NCI-H2029 (cell line): ENCODE results near the gene LTBP2.

Experiments used
- DNase-seq: peaks from one replicate; lab custom pipeline; 2025; lab: John Stamatoyannopoulos, UW

LTBP2 gene

GRCh38 chr14:74526854-74527585 is 85.0 kb downstream of the LTBP2 start:
- no peak for DNase-seq

GRCh38 chr14:74525361-74525851 is 86.6 kb downstream of the LTBP2 start:
- DNase-seq: no peak

DNA sequence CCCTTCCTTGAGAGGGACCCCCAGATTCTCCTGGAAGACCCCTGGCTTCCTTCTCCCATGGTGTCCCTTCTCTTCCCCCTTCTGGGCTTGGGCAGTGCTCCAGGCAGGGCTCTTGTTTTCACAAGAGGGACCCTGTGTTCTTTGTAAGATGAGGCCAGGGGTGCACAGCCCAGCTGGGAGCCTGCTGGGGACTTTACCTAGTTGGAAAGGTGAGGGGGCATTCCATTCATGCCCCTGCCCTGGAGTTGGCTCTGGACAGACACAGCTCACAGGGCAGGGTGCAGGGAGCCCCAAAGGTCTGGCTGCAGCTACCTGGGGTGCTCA is 87.3 kb downstream of the LTBP2 start:
- no peak for DNase-seq

GRCh38 chr14:74524076-74524811 is 87.8 kb downstream of the LTBP2 start:
- no peak for DNase-seq

- no peak for DNase-seq
Observed at GRCh38 chr14:74522740-74523139, 89.3 kb downstream of the LTBP2 start.

DNA sequence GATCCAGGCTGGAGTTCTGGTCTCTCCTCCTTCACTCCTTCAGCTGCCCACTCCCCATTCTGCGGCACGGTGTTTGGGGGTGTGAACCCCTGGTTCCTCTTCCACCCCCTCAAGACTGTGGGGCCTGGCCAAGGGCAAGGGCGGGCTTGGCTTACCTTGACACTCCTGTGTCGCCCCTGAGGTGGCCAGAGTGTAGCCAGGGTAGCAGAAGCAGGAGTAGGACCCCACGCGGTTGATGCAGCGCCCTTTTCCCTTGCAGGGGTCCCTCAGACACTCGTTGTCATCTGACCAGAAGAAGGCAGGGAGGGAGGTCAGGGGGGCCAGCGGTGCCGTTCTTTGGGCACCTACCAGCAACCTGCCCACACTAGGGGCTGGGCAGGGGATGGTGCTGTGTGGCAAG is 90.3 kb downstream of the LTBP2 start:
- DNase-seq: no peak

GRCh38 chr14:74519316-74520074 is 92.5 kb downstream of the LTBP2 start:
- DNase-seq: no peak

- peak; percentile 26 for DNase-seq
Observed at GRCh38 chr14:74518221-74518620, 93.8 kb downstream of the LTBP2 start.

- no peak for DNase-seq
Observed at GRCh38 chr14:74517731-74518130, 94.3 kb downstream of the LTBP2 start.

DNA sequence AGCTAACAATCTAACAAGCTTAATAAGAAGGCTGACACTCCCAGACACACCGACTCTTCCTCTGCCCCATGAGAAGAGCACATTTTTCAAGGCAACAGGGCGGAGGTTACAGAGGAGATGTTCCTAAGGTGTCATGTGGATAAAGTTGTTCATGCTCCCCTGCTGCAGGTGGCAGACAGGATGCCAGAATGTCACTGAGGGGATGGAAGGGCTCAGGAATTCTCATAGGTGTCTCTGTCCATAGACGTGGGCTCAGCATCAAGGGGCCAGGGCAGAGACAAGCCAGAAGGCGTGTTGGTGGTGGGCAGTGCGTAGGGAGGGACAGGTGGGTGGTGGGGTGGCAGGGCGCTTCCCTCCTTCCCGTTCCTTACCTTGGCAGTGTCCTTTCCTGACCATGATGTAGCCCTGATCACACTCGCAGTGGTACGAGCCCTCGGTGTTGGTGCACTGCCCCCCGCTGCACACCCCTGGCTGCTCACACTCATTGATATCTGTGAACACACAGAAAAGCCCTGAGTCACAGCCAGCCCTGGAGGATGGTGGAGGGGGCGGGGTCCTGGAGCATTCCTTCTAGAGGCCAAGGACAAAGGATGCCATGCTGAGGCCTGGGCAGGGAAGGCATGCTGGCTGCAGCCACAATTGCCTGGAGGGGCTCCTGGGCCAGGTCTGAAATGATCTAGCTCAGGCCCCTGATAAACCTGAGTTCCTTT is 95.4 kb downstream of the LTBP2 start:
- no peak for DNase-seq

DNA sequence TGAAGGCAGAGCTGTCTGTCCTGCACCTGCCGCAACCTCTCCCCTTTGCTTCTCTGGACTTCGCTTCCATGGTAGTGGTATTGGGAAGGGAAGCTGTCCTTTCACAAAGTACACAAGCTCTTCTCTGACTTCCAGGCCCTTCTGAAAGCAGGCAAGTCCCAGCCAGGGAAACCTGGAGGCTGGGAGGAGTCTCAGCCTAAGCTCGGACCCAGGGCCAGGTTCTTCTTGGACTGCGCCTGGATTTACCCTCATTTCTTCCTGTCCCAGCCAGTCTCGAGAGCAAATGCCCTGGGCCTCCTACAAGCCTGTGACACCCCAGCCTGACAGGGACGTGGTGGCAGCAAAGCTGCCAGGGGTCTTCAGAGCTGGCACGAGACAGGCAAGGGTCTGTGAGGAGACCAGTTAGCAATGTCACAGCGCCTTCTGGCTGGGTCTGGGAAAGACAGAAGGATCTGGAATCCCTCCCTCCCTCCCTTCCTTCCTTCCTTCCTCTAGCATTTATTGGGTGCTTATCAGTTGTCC is 96.1 kb downstream of the LTBP2 start:
- DNase-seq: no peak

- no peak for DNase-seq
Observed at GRCh38 chr14:74514471-74514941, 97.5 kb downstream of the LTBP2 start.

DNA sequence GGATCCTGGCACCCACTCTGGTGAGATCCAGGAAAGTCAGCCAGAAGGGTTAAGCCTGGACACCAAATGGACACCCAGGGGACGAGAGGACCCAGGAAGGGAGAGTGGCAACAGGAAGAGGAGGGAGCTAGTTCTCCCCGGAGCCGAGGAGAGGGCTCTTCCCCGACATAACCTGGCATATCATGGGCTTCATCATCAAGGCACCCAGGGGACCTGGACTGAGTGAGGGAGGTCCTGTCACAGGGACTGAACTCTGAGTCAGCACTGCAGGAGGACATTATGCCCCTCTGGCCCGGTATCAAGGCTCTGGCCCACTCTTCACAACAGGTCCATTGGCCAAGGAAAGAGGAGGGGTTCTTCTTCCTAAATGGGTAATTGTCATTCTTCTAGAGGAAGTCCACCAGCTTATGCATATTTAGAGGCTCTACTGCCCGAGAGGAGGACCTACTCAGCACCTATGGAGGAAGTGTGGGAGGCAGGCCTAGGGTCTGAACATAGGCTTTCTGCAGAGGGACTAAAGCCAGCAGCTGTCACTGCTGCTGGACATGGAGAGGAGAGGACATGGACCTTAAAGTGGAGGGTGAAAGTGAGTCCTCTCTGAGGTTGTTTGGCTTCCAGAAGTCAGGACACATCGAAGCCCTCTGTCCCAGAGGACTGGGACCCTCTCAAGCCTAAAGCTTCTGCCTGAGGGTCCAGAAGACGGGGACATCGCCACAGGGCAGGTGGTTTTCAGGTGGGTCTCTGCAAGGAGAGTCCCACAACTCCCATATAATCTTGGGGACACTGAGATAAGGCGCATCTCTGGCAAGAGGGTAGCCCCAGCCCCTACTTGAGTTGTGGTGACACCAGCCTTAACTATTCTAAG is 99.8 kb downstream of the LTBP2 start:
- no peak for DNase-seq

- no peak for DNase-seq
Observed at GRCh38 chr14:74510959-74511409, 101.1 kb downstream of the LTBP2 start.

DNA sequence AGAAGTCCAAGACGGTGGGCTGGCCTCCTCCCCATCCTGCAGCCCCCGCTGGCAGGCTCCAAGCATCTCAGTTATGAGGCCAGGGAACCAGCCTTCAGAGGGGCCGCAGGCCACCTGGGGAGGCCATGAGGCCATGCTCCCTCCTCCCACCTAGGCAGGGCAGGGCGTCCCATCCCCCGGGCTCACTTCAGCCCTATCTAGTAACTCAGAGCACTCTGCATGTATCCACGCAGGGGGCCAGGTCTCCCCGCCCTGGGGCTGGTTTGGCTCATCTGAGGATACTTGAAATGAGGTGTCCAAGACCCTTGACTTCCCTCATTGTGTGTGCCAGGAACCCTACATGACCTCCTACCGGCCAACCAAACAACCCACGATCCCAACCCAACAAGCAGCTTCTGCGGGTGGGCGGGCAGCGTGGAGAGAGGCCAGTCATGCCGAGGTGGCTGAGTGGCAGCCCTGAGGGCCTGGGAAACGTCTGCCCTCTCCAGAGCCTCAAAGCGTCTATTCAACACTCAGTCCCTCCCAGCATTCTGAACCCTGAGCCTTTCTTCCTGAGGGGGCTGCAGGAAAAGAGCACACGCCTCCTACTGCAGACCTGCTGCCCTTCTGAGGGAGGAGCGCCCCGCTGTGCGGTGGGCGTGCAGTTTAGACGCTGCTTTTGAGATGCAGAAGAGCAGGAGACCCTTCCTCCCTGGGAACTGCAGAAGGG is 101.7 kb downstream of the LTBP2 start:
- no peak for DNase-seq

DNA sequence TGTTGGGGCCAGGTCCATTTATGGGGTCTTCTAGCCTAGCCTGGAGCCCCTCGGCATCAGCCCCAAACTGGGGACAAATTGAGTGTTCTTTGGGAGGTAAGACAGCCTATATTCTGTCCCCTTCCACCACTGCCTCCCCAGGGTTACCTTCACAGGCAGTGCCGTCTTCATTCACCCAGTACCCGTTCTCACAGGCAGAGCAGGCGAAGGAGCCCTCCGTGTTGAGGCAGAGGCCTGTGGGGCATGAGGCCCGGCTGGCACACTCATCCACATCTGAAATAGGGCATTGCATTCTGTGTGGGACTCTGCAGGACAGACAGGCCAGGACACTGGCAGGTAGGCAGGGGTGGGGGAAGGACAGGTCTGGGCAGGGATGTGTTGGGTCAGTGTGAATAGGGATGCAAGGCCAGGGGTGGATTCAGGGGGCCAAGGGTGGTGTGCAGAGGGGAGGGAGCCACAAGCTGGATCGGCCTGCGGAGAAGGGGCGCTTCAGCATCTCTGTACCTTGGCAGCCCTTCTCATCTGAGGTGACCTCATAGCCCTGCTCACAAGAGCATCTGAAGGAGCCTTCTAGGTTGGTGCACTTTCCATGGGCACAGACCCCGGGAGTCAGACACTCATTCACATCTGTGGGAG is 102.3 kb downstream of the LTBP2 start:
- DNase-seq: no peak

DNA sequence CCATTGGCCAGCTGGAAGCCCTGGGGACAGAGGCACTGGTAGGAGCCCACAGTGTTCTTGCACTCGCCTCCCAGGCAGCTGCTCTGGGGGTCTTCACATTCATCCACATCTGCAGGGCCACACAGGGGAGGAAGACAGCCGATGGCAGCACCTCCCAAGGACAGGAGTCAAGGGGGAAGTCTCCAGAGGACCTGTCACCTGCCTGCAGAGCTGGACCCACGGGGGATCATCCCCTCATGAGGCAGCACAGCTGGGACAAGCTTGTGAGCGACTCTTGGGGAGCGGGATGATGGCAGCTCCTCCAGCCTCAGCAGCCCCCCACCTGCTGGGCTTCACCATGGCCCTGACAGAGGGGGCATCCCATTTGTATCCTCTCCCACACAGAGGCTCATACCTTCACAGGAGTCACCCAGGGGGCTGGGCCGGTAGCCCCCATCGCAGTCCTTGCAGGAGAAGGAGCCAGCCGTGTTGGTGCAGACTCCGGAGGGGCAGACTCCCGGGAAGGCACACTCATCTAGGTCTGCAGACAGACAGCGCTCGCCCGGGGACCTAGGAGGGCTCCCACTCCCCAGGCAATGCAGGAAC is 103.1 kb downstream of the LTBP2 start:
- DNase-seq: no peak

DNA sequence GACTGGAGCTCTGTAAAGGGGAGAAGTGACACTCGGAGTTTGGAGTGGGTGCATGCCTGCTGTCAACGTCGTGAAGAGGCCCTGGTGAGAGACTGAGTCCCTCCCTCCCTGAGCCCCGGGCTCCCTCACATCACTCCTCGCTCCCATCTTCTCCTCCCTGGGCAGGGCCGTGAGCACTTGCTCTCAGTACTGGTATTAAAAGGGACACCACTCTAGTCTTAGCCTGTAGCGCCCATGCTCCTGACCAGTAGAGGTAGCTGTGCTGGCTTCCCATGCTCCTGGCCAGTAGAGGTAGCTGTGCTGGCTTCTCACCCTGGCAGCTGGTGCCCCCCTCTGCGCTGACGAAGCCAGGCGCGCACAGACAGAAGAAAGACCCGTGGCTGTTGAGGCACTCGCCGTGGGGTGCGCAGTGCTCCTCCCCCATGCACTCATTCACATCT is 103.7 kb downstream of the LTBP2 start:
- DNase-seq: no peak

DNA sequence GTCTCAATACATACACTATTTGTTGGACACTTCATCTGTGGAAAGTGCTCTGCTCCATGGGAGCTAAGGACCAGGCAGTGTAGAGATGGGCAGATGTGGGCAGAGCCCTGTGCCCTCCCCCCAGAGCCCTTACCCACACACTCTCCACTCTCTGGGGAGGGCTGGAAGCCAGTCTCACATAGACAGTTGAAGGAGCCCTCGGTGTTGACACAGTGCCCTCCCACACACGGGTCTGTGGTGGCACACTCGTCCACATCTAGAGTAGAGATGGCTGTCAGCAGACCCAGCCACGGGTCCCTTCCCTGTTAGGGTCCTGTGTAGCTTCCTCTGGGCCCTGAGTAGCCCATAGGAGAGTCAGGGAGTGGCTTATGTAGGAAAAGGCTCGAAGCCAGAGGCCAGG is 104.2 kb downstream of the LTBP2 start:
- no peak for DNase-seq
